Kidney epithelial cell (primary cell): ENCODE results near the gene AREL1. TPM values are rescaled to one million over a fixed set of nuclear protein-coding genes. Genes with fewer than 3 reads are reported as not detected.

Experiments
- DNase-seq: peaks from one replicate; pipeline ENCODE4 v3.0.0-alpha.2; 2010; ENCODE audit warnings: low read depth
- H3K27me3 ChIP-seq: 2 replicates; pipeline ENCODE4 v1.6.0; 2011; ENCODE audit warnings: low read length; ENCODE audit not compliant: control insufficient read depth, insufficient read depth
- H3K36me3 ChIP-seq: 2 replicates; pipeline ENCODE4 v1.5.1; 2011; ENCODE audit warnings: low read length; ENCODE audit not compliant: control insufficient read depth, insufficient read depth
- H3K4me3 ChIP-seq: 2 replicates; pipeline ENCODE4 v1.5.1; 2011; ENCODE audit warnings: low read depth, mild to moderate bottlenecking, control low read depth, low read length
- CTCF ChIP-seq: IDR thresholded peaks from 2 replicates; pipeline ENCODE4 v1.5.1; 2011; ENCODE audit warnings: mild to moderate bottlenecking, moderate library complexity, low read length, control low read depth, inconsistent platforms; ENCODE audit not compliant: insufficient read depth, poor library complexity, severe bottlenecking
- total RNA-seq: library from RNA; depleted of rRNA; stranded (reverse); fragments of >200 nt; gene quantifications from 2 replicates; pipeline ENCODE4 v1.2.3, GENCODE V29; 2015

The AREL1 gene
- total RNA-seq, 1 donor from 2014 or later: 40.2 TPM

DNA sequence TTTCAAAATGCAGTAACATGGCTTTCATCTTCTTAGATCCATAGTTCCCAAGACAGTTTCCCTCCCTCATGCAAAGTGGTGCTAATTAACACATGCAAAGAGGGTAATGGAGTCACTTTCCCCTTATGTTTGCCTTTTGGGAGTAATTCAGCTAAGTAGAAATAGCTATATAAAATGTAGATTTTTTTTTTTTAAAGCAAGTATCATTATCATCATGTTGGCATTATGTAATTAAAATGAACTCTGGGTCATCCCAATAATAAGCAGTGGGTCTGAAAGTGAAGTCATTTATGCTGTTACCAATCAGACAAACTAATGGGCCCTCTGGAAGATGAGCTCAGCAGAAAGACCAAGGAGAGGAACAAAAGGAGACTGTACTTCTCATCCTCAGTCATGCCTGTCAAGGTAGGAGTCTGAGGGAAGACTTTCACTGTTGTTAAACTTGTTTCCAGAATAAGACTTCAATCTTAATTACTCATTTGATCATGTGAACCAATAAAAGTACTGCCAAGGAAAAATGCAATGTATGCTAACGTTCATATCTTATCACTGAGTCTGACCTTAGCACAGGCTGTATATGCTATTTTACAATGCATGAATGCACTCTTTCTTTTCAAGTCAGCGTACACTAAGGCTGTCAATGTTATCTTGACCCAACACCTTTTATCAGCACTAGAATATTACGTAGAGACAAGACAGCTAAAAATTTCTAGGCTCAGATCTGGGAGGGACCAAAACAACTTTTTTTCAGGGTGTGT is 26.8 kb downstream of the AREL1 start:
- Histone ChIP-seq H3K4me3 (no peak overlapping the region), H3K27me3 (no peaks in the 10 kb centered on the region), H3K36me3 (peaks cover 2% of the 10 kb centered on the region)
- TF ChIP-seq CTCF: no peak
- no peak for DNase-seq

DNA sequence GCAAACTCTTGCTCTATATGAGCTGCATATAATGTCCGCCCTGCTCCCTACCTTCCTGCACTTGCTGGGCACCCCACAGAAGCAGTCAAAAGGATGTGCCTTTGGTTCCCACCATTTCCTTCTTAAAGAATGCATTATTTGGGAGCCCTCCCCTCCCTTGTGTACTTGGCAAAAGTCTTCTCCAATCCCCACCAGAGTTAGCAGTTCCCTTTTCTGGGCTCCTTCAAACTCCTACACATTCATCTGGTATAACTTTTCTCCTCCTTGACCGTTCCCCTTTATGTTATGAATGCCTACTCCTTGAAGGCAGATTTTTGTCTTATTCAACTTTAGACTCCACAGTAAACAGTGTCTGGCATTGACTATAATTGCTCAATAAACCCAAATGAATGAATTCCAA is 27.8 kb downstream of the AREL1 start:
- H3K27me3 ChIP-seq: no peaks in the 10 kb centered on the region
- no peak overlapping the region for H3K4me3 ChIP-seq
- no peak for DNase-seq
- no peak for TF ChIP-seq CTCF
- no peaks in the 10 kb centered on the region for H3K36me3 ChIP-seq

- Histone ChIP-seq H3K27me3 (no peaks in the 10 kb centered on the region), H3K36me3 (no peaks in the 10 kb centered on the region), H3K4me3 (no peak overlapping the region)
- no peak for DNase-seq
- no peak for TF ChIP-seq CTCF
Observed at GRCh38 chr14:74684434-74684833, 28.4 kb downstream of the AREL1 start.

DNA sequence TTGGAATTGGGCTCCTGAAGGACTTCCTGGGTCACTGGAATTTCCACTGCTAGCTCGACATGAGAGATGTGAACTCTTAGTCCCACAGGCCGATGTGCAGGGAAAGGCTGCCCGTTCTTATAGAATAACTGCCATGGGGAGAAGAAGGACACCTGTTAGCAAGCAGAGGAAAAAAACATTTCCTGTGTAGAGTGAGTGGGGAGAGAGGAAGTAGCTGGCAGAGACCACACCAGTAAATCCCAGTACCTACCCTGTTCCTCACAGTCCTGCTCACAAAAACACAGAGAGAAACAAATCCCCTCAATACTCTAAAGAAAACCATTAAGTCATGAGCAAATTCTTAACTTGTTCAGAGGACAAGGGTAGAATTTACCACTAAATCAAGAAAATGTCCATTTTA is 29.5 kb downstream of the AREL1 start:
- Histone ChIP-seq H3K27me3 (no peaks in the 10 kb centered on the region), H3K36me3 (no peaks in the 10 kb centered on the region)

GRCh38 chr14:74682169-74682952 is 30.5 kb downstream of the AREL1 start:
- TF ChIP-seq CTCF: no peak
- Histone ChIP-seq H3K4me3 (no peak overlapping the region), H3K36me3 (no peaks in the 10 kb centered on the region), H3K27me3 (no peaks in the 10 kb centered on the region)
- no peak for DNase-seq

More for the DNA sequence above, 29.5 kb downstream of the AREL1 start:
- DNase-seq: no peak
- TF ChIP-seq CTCF: no peak
- H3K4me3 ChIP-seq: no peak overlapping the region
